Esophagus squamous epithelium (tissue), 4 donors: ENCODE results near the gene RASA2.

Experiments used
- POLR2A ChIP-seq, 4 donors: fragments of 450-650 bp; IDR thresholded peaks; one replicate each; pipeline ENCODE4 v1.6.1; 2017; ENCODE audit warnings: antibody characterized with exemption in 4 of 4, mild to moderate bottlenecking in 4 of 4, moderate library complexity in 3 of 4
- TF ChIP-seq, protein P1 (sequence below), 6 experiments: fragments of 450-650 bp in 4 of 6; fragments of 200-600 bp in 2 of 6; sonication (generic) in 2 of 6; IDR thresholded peaks; one replicate each; pipeline ENCODE4 v1.5.1; 2016 to 2019; ENCODE audit warnings: antibody characterized with exemption in 6 of 6, mild to moderate bottlenecking in 4 of 6, moderate library complexity in 4 of 6

DNA sequence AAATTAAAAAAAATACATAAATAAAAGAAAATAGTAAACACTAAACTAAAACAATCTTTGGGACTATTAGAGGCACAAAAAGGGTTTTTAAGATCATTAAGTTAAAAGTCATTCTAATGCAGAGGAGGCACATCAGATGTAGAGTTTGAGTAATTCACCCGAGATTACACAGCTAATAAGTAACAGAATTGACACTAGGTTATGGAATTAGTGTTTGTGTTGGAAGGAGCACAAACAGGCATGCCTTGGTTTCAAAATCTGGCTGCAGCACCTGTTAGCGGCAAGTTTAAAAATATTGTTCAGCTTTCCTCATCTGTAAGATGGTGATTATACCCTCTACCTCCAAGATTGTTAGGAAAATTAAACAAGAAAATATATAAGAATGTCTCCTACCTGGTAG, 39.0 kb downstream of the RASA2 start:
- TF ChIP-seq, protein P1, sequence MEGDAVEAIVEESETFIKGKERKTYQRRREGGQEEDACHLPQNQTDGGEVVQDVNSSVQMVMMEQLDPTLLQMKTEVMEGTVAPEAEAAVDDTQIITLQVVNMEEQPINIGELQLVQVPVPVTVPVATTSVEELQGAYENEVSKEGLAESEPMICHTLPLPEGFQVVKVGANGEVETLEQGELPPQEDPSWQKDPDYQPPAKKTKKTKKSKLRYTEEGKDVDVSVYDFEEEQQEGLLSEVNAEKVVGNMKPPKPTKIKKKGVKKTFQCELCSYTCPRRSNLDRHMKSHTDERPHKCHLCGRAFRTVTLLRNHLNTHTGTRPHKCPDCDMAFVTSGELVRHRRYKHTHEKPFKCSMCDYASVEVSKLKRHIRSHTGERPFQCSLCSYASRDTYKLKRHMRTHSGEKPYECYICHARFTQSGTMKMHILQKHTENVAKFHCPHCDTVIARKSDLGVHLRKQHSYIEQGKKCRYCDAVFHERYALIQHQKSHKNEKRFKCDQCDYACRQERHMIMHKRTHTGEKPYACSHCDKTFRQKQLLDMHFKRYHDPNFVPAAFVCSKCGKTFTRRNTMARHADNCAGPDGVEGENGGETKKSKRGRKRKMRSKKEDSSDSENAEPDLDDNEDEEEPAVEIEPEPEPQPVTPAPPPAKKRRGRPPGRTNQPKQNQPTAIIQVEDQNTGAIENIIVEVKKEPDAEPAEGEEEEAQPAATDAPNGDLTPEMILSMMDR (IDR thresholded peaks at IDR 0.05), result no peak
- TF ChIP-seq POLR2A (IDR thresholded peaks at IDR 0.05), result no peak
